ENCODE data around the gene TMEM88.

GRCh38 chr17:7837408-7838088, 17.3 kb upstream of the TMEM88 start:
- no peak for TF ChIP-seq CTCF (IDR thresholded peaks at IDR 0.05)
- no peak for TF ChIP-seq POLR2A (IDR thresholded peaks at IDR 0.05)

Measured in esophagus squamous epithelium (tissue), 4 donors.